Ishikawa (cell line): ENCODE data around the gene MSTO1.

Experiments used
- CEBPB ChIP-seq: IDR thresholded peaks from 2 replicates; pipeline ENCODE4 v1.6.1; 2012
- CREB1 ChIP-seq: IDR thresholded peaks from 2 replicates; pipeline ENCODE4 v1.6.1; 2012; ENCODE audit warnings: low read depth
- EGR1 ChIP-seq: IDR thresholded peaks from 2 replicates; pipeline ENCODE4 v1.6.1; 2012
- EP300 ChIP-seq: IDR thresholded peaks from 2 replicates; pipeline ENCODE4 v1.6.1; 2012; ENCODE audit warnings: borderline replicate concordance
- FOXM1 ChIP-seq: IDR thresholded peaks from 2 replicates; pipeline ENCODE4 v1.6.1; 2012; ENCODE audit warnings: low read depth, borderline replicate concordance
- NFIC ChIP-seq: IDR thresholded peaks from 2 replicates; pipeline ENCODE4 v1.6.1; 2012
- RAD21 ChIP-seq: IDR thresholded peaks from 2 replicates; pipeline ENCODE4 v1.6.1; 2012; ENCODE audit warnings: low read depth
- TAF1 ChIP-seq: IDR thresholded peaks from 2 replicates; pipeline ENCODE4 v1.6.1; 2012; ENCODE audit warnings: low read depth, mild to moderate bottlenecking
- TCF12 ChIP-seq: IDR thresholded peaks from 2 replicates; pipeline ENCODE4 v1.6.1; 2012; ENCODE audit warnings: low read depth
- TEAD4 ChIP-seq: IDR thresholded peaks from 2 replicates; pipeline ENCODE4 v1.6.1; 2012
- YY1 ChIP-seq: IDR thresholded peaks from 2 replicates; pipeline ENCODE4 v1.6.1; 2012; ENCODE audit warnings: low read depth
- ZBTB7A ChIP-seq: IDR thresholded peaks from 2 replicates; pipeline ENCODE4 v1.6.1; 2012; ENCODE audit warnings: low read depth
- TF ChIP-seq, protein P1 (sequence below): IDR thresholded peaks from 2 replicates; pipeline ENCODE4 v1.6.1; 2012; ENCODE audit warnings: low read depth, mild to moderate bottlenecking
- TF ChIP-seq, protein P2 (sequence below): IDR thresholded peaks from 2 replicates; pipeline ENCODE4 v1.6.1; 2012
- TF ChIP-seq, protein P3 (sequence below): IDR thresholded peaks from 2 replicates; pipeline ENCODE4 v1.6.1; 2012

Gene MSTO1

DNA sequence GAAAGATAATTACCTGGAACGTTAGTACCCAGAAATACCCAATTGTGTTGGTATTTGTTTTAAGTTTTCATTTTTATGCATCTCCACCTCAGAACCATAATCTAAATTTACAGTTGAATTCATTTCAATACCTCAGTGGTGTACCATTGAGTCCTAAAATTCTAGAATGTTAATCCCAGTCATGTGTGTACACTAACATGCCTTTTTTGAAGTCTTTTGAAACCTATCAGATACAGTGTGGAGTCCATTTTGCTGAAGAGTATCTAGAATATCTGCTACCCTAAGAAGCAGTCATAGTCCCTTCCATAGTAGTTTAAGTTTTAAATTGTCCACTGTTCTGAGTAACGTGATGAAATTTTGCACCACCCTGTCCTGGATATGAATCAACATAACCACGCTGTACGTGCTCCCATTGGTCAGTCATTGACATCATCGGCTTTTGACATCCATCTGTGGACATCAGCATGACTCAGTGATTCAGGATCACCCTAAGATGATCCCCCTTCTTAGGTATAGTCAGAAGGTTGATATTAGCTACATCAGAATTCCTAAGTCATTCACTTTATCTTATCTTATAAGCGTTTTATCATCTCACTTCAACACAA lies 39.9 kb upstream of the MSTO1 start:
- TF ChIP-seq TEAD4 (no peak), FOXM1 (no peak), NFIC (no peak), CREB1 (no peak), YY1 (no peak), ZBTB7A (no peak), RAD21 (no peak), CEBPB (no peak), EGR1 (no peak), EP300 (no peak), TAF1 (no peak), TCF12 (no peak)
- TF ChIP-seq, protein P1, sequence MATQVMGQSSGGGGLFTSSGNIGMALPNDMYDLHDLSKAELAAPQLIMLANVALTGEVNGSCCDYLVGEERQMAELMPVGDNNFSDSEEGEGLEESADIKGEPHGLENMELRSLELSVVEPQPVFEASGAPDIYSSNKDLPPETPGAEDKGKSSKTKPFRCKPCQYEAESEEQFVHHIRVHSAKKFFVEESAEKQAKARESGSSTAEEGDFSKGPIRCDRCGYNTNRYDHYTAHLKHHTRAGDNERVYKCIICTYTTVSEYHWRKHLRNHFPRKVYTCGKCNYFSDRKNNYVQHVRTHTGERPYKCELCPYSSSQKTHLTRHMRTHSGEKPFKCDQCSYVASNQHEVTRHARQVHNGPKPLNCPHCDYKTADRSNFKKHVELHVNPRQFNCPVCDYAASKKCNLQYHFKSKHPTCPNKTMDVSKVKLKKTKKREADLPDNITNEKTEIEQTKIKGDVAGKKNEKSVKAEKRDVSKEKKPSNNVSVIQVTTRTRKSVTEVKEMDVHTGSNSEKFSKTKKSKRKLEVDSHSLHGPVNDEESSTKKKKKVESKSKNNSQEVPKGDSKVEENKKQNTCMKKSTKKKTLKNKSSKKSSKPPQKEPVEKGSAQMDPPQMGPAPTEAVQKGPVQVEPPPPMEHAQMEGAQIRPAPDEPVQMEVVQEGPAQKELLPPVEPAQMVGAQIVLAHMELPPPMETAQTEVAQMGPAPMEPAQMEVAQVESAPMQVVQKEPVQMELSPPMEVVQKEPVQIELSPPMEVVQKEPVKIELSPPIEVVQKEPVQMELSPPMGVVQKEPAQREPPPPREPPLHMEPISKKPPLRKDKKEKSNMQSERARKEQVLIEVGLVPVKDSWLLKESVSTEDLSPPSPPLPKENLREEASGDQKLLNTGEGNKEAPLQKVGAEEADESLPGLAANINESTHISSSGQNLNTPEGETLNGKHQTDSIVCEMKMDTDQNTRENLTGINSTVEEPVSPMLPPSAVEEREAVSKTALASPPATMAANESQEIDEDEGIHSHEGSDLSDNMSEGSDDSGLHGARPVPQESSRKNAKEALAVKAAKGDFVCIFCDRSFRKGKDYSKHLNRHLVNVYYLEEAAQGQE = no peak
- TF ChIP-seq, protein P2, sequence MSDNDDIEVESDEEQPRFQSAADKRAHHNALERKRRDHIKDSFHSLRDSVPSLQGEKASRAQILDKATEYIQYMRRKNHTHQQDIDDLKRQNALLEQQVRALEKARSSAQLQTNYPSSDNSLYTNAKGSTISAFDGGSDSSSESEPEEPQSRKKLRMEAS = no peak
- TF ChIP-seq, protein P3, sequence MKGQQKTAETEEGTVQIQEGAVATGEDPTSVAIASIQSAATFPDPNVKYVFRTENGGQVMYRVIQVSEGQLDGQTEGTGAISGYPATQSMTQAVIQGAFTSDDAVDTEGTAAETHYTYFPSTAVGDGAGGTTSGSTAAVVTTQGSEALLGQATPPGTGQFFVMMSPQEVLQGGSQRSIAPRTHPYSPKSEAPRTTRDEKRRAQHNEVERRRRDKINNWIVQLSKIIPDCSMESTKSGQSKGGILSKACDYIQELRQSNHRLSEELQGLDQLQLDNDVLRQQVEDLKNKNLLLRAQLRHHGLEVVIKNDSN = no peak

DNA sequence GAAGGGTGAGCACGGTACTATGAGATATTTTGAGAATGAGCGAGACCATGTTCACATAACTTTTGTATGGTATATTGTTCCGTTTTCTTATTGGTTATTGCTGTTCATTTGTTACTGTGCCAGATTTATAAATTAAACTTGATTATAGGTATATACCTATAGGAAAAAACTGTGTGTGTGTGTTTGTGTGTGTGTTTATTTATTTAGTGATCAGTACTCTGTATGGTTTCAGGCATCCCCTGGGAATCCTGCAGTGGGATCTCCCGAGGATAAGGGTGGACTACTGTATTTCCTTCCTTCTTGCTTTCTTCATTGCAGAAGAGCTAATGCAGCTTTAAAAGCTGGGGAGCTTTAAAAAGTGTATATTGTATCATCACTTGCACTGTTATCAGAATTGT lies 39.4 kb upstream of the MSTO1 start:
- no peak for TF ChIP-seq YY1
- no peak for TF ChIP-seq TCF12
- TF ChIP-seq, protein P3 = no peak
- no peak for TF ChIP-seq TAF1
- TF ChIP-seq, protein P2 = no peak
- no peak for TF ChIP-seq CREB1
- TF ChIP-seq ZBTB7A = no peak
- TF ChIP-seq NFIC = no peak
- TF ChIP-seq EGR1 = no peak
- TF ChIP-seq CEBPB = no peak
- TF ChIP-seq RAD21 = no peak
- no peak for TF ChIP-seq TEAD4
- no peak for TF ChIP-seq FOXM1
- no peak for TF ChIP-seq EP300
- TF ChIP-seq, protein P1 = no peak

DNA sequence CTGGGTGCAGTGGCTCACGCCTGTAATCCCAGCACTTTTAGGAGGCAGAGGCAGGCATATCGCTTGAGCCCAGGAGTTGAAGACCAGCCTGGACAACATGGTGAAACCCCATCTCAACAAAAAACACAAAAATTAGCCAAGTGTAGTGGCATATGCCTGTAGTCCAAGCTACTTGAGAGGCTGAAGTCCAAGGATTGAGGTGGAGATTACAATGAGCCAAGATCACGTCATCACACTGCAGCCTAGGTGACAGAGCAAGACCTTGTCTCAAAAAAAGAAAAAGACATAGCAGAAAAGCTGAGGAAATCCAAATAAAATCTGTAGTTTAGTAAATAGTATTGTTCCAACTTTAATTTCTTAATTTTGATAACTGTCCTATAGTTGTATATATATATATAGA lies 35.9 kb upstream of the MSTO1 start:
- no peak for TF ChIP-seq EP300
- no peak for TF ChIP-seq NFIC
- no peak for TF ChIP-seq EGR1
- TF ChIP-seq ZBTB7A = no peak
- no peak for TF ChIP-seq FOXM1

DNA sequence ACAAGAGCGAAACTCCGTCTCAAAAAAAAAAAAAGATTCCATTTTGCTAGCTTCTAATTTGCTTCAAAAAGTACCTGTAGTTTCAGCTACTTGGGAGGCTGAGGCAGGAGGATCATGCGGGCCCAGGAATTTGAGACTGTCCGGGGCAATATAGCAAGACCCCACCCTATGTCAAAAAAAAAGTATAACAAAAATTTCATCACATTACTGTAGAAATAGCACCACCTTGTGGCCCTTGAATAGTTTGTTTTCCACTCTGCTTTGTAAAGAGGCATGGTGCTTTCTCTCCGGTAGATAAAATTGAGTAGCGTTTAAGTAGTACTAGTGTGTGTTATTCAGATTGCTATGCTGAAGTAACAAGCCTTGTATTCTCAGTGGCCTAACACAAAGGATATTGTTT lies 18.2 kb upstream of the MSTO1 start:
- TF ChIP-seq RAD21 = peak; percentile 79
- TF ChIP-seq, protein P1 = no peak

DNA sequence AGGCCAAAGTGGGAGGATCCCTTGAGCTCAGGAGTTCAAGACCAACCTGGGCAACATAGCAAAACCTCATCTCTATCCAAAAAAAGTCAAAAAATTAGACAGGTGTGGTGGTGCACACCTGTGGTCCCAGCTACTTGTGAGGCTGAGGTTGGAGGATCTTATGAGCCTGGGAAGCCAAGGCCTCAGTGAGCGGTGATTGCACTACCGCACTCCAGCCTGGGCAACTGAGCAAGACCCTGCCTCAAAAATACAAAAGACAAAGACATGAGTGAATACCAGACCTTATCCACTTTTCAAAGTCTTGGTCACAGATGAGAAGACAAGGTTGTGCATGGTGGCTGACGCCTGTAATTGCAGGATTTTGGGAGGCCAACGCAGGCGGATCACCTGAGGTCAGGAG lies 13.2 kb upstream of the MSTO1 start:
- no peak for TF ChIP-seq NFIC
- TF ChIP-seq CREB1 = no peak
- TF ChIP-seq, protein P3 = no peak
